ENCODE measurements around the gene B4GALNT4.

Gene B4GALNT4

DNA sequence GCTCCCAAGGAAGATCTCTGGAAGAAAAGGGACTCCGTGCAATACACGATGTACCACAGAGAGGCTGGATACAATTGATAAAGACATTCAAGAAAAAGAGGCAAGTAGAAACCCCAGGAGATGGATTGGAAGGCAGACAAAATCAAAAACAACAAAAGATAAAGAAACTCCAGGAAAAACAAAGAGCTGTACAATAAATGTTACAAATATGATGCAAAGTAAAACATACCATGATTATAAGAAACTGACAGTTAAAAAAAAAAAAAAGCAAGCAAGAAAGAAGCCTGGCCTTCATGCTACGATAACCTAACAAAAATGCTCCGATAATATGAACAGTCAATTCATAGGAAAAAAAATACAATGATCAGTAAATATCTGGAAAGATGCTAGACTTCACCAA is 56.0 kb downstream of the B4GALNT4 start:
- no peak for DNase-seq

- DNase-seq: no peak
These were observed 57.6 kb downstream of the B4GALNT4 start for GRCh38 chr11:426851-427250.

DNA sequence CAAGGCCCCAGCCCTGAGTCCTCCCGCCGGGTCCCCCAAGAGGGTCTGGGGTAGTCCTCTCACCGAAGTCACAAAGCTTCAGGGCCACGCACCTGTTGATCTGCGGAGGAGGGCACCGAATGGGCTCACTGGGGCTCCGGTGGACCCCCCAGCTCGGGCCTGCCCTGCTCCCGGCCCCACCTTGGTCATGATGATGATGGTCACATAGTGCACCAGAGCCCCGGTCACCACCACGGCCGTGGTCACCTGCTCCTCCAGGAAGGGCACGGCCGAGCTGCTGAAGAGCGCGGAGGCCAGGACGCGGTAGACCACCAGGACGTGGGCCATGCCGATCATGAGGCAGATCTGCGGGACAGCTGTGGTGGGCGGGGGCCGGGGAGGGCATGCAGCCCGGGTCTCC is 59.0 kb downstream of the B4GALNT4 start:
- DNase-seq: no peak

DNA sequence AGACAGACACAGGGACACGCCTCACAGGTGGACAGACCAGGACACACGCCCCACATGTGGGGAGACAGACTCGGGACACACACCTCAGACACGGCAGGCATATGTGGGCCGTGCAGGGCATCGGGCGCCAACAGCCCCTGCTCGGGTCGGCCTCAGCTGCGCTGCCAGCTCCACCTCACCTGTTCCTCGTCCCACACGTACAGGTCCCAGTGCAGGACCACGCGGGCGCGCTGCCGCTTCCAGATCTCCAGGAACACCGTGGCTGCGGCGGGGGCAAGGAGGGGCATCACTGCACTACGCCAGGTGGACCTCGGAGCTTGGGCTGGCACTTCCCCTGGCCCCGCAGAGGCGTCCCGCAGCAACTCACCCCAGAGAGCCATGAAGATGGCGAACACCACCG is 60.1 kb downstream of the B4GALNT4 start:
- no peak for DNase-seq

DNA sequence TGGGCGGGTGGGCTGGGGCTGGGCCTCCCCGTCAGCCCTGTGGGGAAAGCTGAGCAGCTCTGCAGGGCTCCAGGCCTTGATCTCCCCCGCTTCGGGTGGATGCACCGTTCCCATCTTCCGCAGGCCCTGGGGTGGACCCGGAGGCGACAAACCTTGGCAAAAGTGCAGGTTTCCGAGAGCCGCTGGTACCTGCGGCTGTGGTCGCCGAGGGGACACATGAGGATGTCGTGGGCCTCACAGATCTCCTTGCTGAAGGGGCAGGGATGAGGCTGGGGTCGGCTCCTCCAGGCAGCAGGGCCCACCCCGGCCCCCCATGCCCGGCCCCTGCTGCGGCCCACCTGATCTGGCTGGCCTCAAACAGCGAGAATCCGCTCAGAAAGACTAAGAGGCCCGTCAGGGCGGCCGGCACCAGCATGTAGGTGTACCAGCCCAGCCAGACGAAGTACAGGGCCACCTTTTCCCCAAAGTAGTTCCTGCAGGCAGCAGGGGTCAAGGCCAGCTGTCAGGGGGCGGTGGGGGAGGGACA is 60.7 kb downstream of the B4GALNT4 start:
- DNase-seq: no peak

All from DMS79 (cell line).